Lower leg skin (tissue), 4 donors: Measurements from ENCODE around the gene DDX10. TPM values are rescaled to one million over a fixed set of nuclear protein-coding genes. Genes with fewer than 3 reads are reported as not detected.

Experiments used
- DNase-seq, 2 donors: peaks; one replicate each; pipeline ENCODE4 v3.0.0-alpha.2; 2019; ENCODE audit warnings: low spot score in 2 of 2
- H3K4me3 ChIP-seq: fragments of 200-600 bp; sonication (generic); 2 replicates; pipeline ENCODE4 v1.5.1; 2017; ENCODE audit warnings: mild to moderate bottlenecking, low read depth; ENCODE audit not compliant: poor library complexity, severe bottlenecking
- CTCF ChIP-seq, 3 donors: fragments of 450-650 bp; IDR thresholded peaks; one replicate each; pipeline ENCODE4 v1.5.1; 2016; ENCODE audit warnings: antibody characterized with exemption in 3 of 3, mild to moderate bottlenecking in 3 of 3, moderate library complexity in 2 of 3
- POLR2A ChIP-seq, 2 donors: fragments of 450-650 bp; IDR thresholded peaks; one replicate each; pipeline ENCODE4 v1.6.1; 2016 to 2017; ENCODE audit warnings: antibody characterized with exemption in 2 of 2, mild to moderate bottlenecking in 1 of 2, moderate library complexity in 1 of 2
- WGBS, 2 donors: methylation state at CpG; one replicate each; pipeline ENCODE4 v1.1.5; 2018; 5-methylcytosine and 5-hydroxymethylcytosine counted together
- intact Hi-C: fragments of 100-400 bp; cut with DNase I; formaldehyde crosslinking; loops from one replicate; pipeline ENCODE4 v1.15.0; 2023; ENCODE audit warnings: low total_unique reads
- total RNA-seq, 4 donors: library from RNA; depleted of rRNA; stranded (reverse); fragments of >200 nt; gene quantifications; one replicate each; pipeline ENCODE4 v1.1.0, GENCODE V29; 2016

The DDX10 gene
- total RNA-seq, 4 donors from 2014 or later: 18.4 to 33.5 (median 22.2) TPM

- WGBS, 2 donors: 94 to 96% methylated on average over 3 of the region's 3 CpGs
- intact Hi-C loops: no loop called here
- TF ChIP-seq POLR2A (IDR thresholded peaks at IDR 0.05): no peak
- no peak for TF ChIP-seq CTCF (IDR thresholded peaks at IDR 0.05)
- H3K4me3 ChIP-seq: no peak overlapping the region
- DNase-seq: no peak
Measured at GRCh38 chr11:108909921-108910320, 245.1 kb downstream of the DDX10 start.

- TF ChIP-seq CTCF (IDR thresholded peaks at IDR 0.05) (no peak), POLR2A (IDR thresholded peaks at IDR 0.05) (no peak)
- no peak for DNase-seq
- intact Hi-C loops: no loop called here
- WGBS, 2 donors: 89 to 100% methylated on average over 1 of the region's 1 CpG
- H3K4me3 ChIP-seq: no peak overlapping the region
Measured at GRCh38 chr11:108912581-108912980, 247.7 kb downstream of the DDX10 start.

GRCh38 chr11:108913204-108913603 lies 248.3 kb downstream of the DDX10 start:
- intact Hi-C loops: no loop called here

GRCh38 chr11:108914211-108914610 lies 249.3 kb downstream of the DDX10 start:
- H3K4me3 ChIP-seq: no peak overlapping the region
- 86 to 89% methylated on average over 2 of the region's 2 CpGs for WGBS, 2 donors
- TF ChIP-seq POLR2A (IDR thresholded peaks at IDR 0.05): no peak
- no peak for TF ChIP-seq CTCF (IDR thresholded peaks at IDR 0.05)
- no peak for DNase-seq
- intact Hi-C loops: no loop called here

More at GRCh38 chr11:108913204-108913603, 248.3 kb downstream of the DDX10 start:
- no peak for DNase-seq
- H3K4me3 ChIP-seq: no peak overlapping the region
- 90 to 92% methylated on average over 4 of the region's 4 CpGs for WGBS, 2 donors
- TF ChIP-seq POLR2A (IDR thresholded peaks at IDR 0.05): no peak
- no peak for TF ChIP-seq CTCF (IDR thresholded peaks at IDR 0.05)

- no peak for DNase-seq
- TF ChIP-seq CTCF (IDR thresholded peaks at IDR 0.05) (no peak), POLR2A (IDR thresholded peaks at IDR 0.05) (no peak)
- intact Hi-C loops: no loop called here
- no peak overlapping the region for H3K4me3 ChIP-seq
Measured at GRCh38 chr11:108914981-108915380, 250.1 kb downstream of the DDX10 start.

- intact Hi-C loops: no loop called here
Measured at GRCh38 chr11:108915666-108916065, 250.8 kb downstream of the DDX10 start.

More at GRCh38 chr11:108915666-108916065, 250.8 kb downstream of the DDX10 start:
- WGBS, 2 donors: 64 to 68% methylated on average over 2 of the region's 2 CpGs
- no peak overlapping the region for H3K4me3 ChIP-seq
- no peak for TF ChIP-seq CTCF (IDR thresholded peaks at IDR 0.05)
- TF ChIP-seq POLR2A (IDR thresholded peaks at IDR 0.05): no peak
- no peak for DNase-seq
